Measurements from ENCODE around the gene FOXC1.

FOXC1 gene

DNA sequence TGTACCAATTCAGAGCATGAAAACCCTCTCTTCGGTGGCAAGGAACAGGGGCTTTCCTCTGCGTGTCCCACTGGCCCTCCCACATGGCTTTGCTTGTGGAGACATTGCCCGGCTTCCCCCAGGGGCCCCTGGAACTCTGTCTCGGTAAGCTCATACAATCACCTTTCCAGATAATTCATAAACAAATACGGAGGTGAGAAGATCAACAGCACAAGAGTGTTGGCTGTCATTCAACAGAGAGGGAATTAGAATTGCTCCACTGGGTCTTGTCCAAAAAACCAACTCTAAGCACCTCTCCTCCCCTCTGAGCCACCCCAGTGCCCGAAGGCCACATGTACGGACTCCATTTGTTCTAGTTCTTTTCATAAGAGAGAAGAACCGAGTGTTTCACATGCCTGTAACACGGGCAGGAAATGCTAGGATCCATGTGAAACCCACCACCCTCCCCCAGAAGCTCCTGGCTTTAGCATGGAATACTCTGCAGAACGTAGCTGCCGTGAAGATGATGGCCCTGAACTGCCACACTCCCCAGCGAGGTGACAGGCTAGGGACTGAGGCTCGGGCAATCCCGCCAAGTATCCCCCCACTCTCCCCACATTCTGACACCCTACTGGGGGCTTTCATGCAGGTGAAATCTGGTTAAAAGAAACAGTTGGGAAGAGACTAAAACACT is 24.6 kb upstream of the FOXC1 start:
- no peak for DNase-seq

DNA sequence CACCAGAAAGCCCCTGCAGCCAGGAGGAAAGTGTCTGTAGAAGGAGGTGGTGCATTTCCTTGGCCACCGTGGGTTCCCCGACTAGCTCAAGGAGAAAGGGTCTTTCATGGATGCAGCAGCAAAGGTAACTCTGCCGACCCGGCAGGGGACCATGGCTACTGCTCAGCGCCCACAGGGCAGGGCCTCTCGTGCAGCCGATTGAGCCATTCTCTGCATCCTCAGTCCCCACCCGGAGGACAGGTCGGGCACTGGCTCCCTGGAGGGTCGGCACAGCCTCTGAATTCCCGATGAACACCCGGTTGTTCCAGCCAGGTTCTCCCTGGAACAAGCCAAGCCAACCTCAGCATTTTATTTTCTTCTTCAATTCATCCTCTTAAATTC is 24.1 kb upstream of the FOXC1 start:
- no peak for DNase-seq

DNA sequence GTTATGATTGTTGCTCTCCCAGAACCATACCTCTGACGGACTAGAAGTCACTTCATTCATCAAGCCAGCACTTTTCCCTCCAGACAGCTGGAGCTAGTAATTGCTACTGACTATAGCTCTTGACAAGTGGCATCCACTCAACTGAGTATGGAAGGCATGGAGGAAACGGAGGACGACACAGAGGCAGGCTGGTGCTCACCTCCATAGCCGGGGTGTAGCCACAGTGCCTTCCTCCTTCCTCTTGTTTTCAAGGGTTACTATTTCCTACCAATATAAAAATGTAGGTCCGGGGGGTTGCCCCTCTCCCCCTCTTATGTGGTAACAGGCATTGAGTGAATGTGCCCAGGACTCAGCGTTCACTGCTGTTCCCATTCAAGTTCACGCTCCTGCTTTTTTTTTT is 23.5 kb upstream of the FOXC1 start:
- no peak for DNase-seq

GRCh38 chr6:1586861-1587450 is 22.8 kb upstream of the FOXC1 start:
- DNase-seq: no peak

GRCh38 chr6:1587546-1587945 is 22.2 kb upstream of the FOXC1 start:
- no peak for DNase-seq

DNA sequence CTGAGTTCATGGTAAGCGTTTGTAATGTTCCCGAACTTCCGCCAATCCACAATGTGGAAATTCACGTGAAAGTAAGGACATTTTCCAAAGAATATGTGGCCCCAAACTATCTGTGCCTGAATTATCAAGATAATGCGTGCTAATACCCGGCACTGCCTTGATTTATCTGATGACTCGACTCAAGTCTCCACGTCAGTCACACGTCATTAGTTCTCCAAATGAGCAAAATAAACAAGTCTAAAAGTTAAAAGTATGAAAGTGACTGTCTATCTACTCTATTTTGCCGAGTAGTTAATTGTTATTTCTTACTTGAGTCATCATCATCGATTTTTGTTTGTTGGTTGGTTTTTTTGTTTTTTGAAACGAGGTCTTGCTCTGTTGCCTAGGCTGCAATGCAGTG is 21.7 kb upstream of the FOXC1 start:
- DNase-seq: no peak

DNA sequence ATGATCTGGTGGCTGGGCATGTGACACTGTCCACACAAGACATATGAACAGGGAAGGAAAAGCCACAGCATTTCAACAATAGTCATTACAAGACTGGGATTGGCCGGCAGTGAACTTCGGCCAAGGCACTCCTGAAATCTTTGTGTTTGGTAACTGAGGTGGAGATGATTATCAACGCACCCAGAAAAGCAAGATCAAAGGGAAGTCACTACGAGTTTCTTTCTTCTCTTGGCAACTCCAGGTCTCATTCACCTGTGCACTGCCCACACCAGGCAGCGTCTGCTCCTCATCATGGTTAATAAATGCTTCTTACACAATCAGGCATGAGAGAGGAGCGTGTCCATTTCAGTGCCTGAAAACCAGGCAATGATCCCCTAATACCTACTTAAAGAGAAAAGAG is 20.5 kb upstream of the FOXC1 start:
- no peak for DNase-seq

- no peak for DNase-seq
Measured at GRCh38 chr6:1590580-1590979, 19.1 kb upstream of the FOXC1 start.

- no peak for DNase-seq
Measured at GRCh38 chr6:1591243-1591642, 18.5 kb upstream of the FOXC1 start.

DNA sequence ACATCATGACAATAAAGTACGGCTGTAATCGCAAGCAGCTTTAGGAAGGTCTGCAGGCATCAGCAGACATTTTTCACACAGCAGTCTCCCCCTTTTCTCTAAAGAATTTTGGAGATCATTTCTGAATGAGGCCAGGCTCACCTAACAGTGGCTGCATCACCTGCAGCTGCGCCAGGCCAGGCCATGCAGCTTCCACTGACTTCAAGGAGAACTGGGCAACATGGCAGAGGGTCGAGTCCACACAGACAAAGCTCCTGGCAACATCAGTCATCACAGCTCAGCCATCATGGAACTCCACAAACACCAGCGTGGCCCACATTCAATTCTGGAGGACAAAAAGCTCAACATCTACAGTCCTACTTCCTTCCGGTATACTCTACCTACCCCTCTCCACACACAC is 17.8 kb upstream of the FOXC1 start:
- no peak for DNase-seq

GRCh38 chr6:1592852-1593251 is 16.9 kb upstream of the FOXC1 start:
- DNase-seq: no peak

DNA sequence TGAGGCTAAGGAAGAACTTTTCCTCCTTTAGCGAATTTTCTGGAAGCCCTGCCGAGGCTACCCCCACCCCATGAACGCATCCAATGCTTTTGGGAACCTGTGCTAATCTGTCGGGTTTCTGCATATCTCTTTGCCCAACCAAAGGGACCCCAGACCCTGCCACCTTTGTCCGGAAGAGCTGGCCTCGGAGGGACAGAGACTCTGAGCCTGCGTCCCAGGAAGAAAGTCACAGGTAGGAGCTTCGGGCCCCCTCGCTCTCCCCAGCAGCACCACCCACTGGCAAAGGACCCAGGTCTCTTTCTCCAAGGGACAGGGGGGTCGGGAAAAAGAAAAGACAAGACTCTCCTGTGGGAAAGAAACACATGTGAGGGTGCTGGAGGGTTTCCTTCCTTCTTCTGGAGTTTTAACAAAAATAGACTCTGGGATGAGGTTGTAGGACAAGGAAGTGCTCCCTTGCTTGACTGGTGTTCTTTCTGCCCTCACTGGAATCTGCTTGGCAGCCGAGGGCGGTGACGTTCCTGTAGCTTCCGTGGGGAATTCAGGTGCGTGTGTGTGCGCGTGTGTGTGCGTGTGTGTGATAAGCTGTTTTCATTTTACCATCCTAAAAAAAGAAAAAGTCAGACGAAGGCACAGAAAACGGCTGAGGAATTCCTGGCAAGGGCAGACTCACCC is 16.3 kb upstream of the FOXC1 start:
- no peak for DNase-seq

- no peak for DNase-seq
Measured at GRCh38 chr6:1593958-1594314, 15.8 kb upstream of the FOXC1 start.

GRCh38 chr6:1594445-1595200 is 15.1 kb upstream of the FOXC1 start:
- peak; percentile 54 for DNase-seq

DNA sequence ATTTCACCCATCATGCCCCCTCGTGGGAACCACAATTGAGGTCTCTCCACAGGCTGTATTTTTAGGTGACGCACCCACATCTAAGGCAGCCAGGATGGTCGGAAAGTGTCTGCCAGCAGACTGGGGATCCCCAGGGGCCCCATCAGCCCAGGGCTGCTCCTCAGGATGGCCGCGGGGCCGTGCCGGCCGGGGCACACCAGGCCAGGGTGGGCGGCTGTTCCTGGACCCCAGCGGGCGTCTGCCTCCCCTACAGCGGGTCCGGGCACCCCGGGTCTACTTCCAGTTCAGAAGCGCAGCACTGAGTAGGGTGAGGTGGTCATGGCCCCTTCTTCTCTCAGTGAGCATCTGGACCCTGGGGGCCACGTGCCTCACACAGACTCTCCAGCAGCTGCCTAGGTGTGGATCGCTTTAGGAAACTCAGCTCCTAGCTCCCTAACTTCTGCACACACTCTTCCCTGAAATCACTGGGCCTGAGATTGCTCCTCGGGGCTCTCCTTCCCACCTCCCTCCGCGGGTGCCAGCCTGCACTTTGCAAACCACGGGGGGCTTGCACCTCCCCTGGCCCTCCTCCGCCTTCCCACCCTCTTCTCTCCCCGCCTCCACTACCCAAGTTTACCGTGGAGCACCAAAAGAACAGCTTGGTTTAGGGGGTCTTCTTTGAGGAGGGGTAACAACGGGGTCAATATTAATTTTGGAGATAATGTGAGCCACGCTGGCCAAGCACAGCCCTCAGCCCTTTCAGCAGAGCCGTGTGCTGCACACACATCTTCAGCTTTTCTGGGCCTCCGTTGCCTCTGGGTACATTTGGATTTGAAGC is 14.2 kb upstream of the FOXC1 start:
- DNase-seq: peak; percentile 42

DNA sequence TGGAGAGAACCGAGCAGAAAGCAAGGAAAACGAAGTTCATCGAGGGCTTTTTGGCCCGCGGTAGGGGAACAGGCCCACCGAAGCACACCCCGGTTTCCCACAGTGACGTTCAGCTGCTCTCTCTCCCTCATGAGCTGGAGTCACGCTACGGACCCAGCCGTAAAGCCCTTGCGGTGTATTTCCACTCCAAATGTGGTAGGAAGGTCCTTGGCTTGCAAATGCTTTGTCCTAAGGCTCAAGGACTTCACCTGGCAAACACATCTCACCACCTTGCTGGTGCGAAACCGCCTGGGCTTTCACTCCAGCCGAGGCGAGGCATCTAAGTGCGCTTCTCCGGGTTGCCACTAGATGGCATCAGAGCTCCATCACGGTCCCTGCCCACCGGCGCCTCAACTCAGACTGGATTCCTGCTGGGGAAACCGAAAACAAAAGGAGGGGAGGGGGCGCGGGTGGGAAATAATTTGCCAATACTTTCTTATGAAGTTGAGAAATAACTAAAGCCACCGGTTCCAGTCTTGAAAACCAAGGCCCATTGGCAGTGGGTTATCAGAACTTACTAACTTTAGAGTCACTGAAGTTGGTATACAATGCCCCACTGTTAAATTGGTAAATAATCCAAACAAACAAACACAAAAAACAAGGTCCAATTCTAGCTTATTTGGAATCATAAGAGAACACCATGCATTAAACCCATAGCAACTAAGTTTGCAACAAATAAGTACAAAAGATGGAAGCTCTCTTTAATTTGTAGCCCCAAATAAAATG is 13.4 kb upstream of the FOXC1 start:
- peak; percentile 68 for DNase-seq

DNA sequence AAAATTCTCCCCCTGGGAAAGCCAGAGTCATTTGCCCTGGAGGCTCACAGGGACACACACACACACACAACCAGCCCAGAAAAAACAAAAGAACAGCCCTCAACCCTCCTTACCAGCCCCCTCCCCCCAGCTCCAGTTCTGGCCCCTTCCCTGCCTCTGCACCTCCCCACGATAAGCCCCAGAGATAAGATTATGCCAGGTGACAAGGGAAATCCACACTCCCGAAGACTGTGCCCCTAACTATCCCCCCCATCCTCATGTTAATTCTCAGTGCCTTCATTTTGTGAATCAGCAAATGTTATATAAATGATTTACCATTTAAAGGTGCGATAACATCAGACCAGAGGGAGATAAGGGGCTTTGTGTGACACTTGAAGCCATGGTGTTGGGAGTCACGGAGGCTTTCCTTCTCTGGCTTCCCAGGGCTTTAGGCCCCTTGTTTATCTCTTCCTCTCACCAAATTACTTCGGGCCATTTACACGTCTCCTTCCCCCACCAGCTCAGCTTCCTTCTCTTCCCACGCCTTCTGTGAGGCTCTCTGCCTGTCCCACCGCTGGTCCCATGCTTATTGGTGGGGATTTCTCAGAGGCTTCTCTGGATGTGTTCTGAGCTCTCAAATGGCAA is 12.5 kb upstream of the FOXC1 start:
- no peak for DNase-seq

GRCh38 chr6:1597924-1598323 is 11.8 kb upstream of the FOXC1 start:
- no peak for DNase-seq

- no peak for DNase-seq
Measured at GRCh38 chr6:1598433-1598832, 11.3 kb upstream of the FOXC1 start.

DNA sequence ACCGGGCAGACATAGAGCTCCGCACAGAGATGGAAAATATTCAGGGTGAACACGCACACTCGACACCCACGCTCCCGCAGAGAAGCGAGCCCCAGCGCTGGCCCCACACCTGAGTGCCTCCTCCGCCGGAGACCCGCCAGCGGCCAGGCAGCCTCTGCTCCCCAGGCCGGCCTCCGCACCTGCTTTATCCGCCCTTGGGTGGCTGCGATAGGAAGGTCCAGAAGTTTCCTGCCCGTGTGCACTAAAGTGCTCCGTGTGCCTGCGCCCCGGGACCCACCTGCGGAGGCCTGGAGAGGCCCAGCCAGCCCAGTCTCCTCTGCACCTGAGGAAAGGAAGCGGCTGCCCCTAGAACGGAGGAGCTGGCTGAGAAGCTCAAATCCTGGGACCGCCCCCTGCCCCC is 10.8 kb upstream of the FOXC1 start:
- DNase-seq: no peak

- DNase-seq: no peak
Measured at GRCh38 chr6:1599469-1599868, 10.2 kb upstream of the FOXC1 start.
